Neural cell (in vitro differentiated cells): ENCODE measurements around the gene PRRT4. TPM values are rescaled to one million over a fixed set of nuclear protein-coding genes. Genes with fewer than 3 reads are reported as not detected.

Experiments
- H2AFZ ChIP-seq: fragments of 200-600, 300-800 bp; sonication (generic), shearing (Covaris generic); 2 replicates; pipeline ENCODE4 v1.6.0; 2014; ENCODE audit warnings: low read depth, mild to moderate bottlenecking, antibody characterized with exemption, low read length, moderate library complexity
- H3F3A ChIP-seq: fragments of 200-600 bp; shearing (Covaris generic); 2 replicates; pipeline ENCODE4 v1.6.1; 2016; ENCODE audit warnings: mild to moderate bottlenecking, moderate library complexity, mixed read lengths, antibody characterized with exemption, low read length; ENCODE audit not compliant: insufficient read depth, poor library complexity, severe bottlenecking
- H3K27ac ChIP-seq: fragments of 200-600, 300-800 bp; sonication (generic), shearing (Covaris generic); 2 replicates; pipeline ENCODE4 v1.5.1; 2014; ENCODE audit warnings: mild to moderate bottlenecking, low read length, moderate library complexity
- H3K27me3 ChIP-seq: fragments of 300-800, 200-600 bp; sonication (generic), shearing (Covaris generic); 2 replicates; pipeline ENCODE4 v1.6.0; 2014; ENCODE audit warnings: mild to moderate bottlenecking, low read depth, low read length, moderate library complexity; ENCODE audit not compliant: insufficient read depth
- H3K36me3 ChIP-seq: fragments of 300-800, 200-600 bp; sonication (generic), shearing (Covaris generic); 2 replicates; pipeline ENCODE4 v1.5.1; 2014; ENCODE audit warnings: mild to moderate bottlenecking, antibody characterized with exemption, low read length, moderate library complexity; ENCODE audit not compliant: insufficient read depth
- H3K4me2 ChIP-seq: fragments of 300-800, 200-600 bp; sonication (generic), shearing (Covaris generic); 2 replicates; pipeline ENCODE4 v1.6.0; 2014; ENCODE audit warnings: mild to moderate bottlenecking, low read length
- H3K4me3 ChIP-seq: fragments of 300-800, 200-600 bp; sonication (generic), shearing (Covaris generic); 2 replicates; pipeline ENCODE4 v1.5.1; 2014; ENCODE audit warnings: mild to moderate bottlenecking, low read length, moderate library complexity
- H3K79me2 ChIP-seq: fragments of 200-600 bp; shearing (Covaris generic); replicated peaks from 2 replicates; pipeline ENCODE4 v1.6.0; 2014; ENCODE audit warnings: mild to moderate bottlenecking, low read length, moderate library complexity; ENCODE audit not compliant: insufficient read depth
- H3K9ac ChIP-seq: fragments of 300-800, 200-600 bp; sonication (generic), shearing (Covaris generic); 2 replicates; pipeline ENCODE4 v1.6.1; 2016; ENCODE audit warnings: mild to moderate bottlenecking, low read length, mixed read lengths
- H3K9me2 ChIP-seq: fragments of 200-600 bp; shearing (Covaris generic); 2 replicates; pipeline ENCODE4 v1.6.1; 2016; ENCODE audit warnings: mild to moderate bottlenecking, low read length, mixed read lengths; ENCODE audit not compliant: insufficient read depth
- H3K9me3 ChIP-seq: fragments of 200-600, 300-800 bp; sonication (generic), shearing (Covaris generic); 2 replicates; pipeline ENCODE4 v1.6.1; 2016; ENCODE audit warnings: mild to moderate bottlenecking, mixed run types, low read length, moderate library complexity, mixed read lengths
- H4K20me1 ChIP-seq: fragments of 200-600 bp; shearing (Covaris generic); 2 replicates; pipeline ENCODE4 v1.6.1; 2016; ENCODE audit warnings: mild to moderate bottlenecking, mixed run types; ENCODE audit not compliant: insufficient read depth
- CTCF ChIP-seq: fragments of 450-650 bp; IDR thresholded peaks from 2 replicates; pipeline ENCODE4 v1.5.1; 2014; ENCODE audit warnings: antibody characterized with exemption, mild to moderate bottlenecking, moderate library complexity; ENCODE audit not compliant: poor library complexity, severe bottlenecking
- EP300 ChIP-seq: fragments of 450-650 bp; conservative IDR thresholded peaks from 2 replicates; pipeline ENCODE4 v1.6.1; 2014; ENCODE audit warnings: antibody characterized with exemption, mild to moderate bottlenecking, moderate library complexity; ENCODE audit not compliant: poor library complexity, severe bottlenecking
- EZH2 ChIP-seq: fragments of 200-600, 300-800 bp; shearing (Covaris generic), sonication (generic); IDR thresholded peaks from 2 replicates; pipeline ENCODE4 v1.6.1; 2014; ENCODE audit warnings: antibody characterized with exemption, low read length, borderline replicate concordance, mild to moderate bottlenecking; ENCODE audit not compliant: insufficient read depth, poor library complexity, severe bottlenecking
- MXI1 ChIP-seq: fragments of 450-650 bp; conservative IDR thresholded peaks from 2 replicates; pipeline ENCODE4 v1.6.1; 2014; ENCODE audit warnings: antibody characterized with exemption, mild to moderate bottlenecking; ENCODE audit not compliant: poor library complexity, severe bottlenecking
- POLR2AphosphoS5 ChIP-seq: IDR thresholded peaks from 2 replicates; pipeline ENCODE4 v1.6.1; 2012
- RAD21 ChIP-seq: fragments of 450-650 bp; conservative IDR thresholded peaks from 2 replicates; pipeline ENCODE4 v1.6.1; 2014; ENCODE audit warnings: antibody characterized with exemption, mild to moderate bottlenecking, moderate library complexity
- SMC3 ChIP-seq: fragments of 450-650 bp; conservative IDR thresholded peaks from 2 replicates; pipeline ENCODE4 v1.6.1; 2014; ENCODE audit warnings: antibody characterized with exemption, mild to moderate bottlenecking, moderate library complexity; ENCODE audit not compliant: poor library complexity
- TAF1 ChIP-seq: IDR thresholded peaks from 2 replicates; pipeline ENCODE4 v1.6.1; 2012; ENCODE audit warnings: low read depth
- polyA plus RNA-seq: library from polyadenylated mRNA; depleted of rRNA; stranded (reverse); fragments of >200 nt; gene quantifications from 2 replicates; pipeline ENCODE4 v1.2.3, GENCODE V29; 2014
- TF ChIP-seq, protein P1 (sequence below): IDR thresholded peaks from 2 replicates; pipeline ENCODE4 v1.6.1; 2012; ENCODE audit warnings: borderline replicate concordance

PRRT4 gene
- polyA plus RNA-seq, 1 donor from 2014 or later, result 32.5 TPM

- H3K36me3 ChIP-seq, result no peaks in the 10 kb centered on the region
- peaks cover 20% of the 10 kb centered on the region for H3K27me3 ChIP-seq
- H3K9ac ChIP-seq, result no peak overlapping the region
- H3K4me2 ChIP-seq, result peak overlapping the region; percentile 80
- H3K9me3 ChIP-seq, result no peaks in the 10 kb centered on the region
- H3K27ac ChIP-seq, result no peak overlapping the region
- no peak overlapping the region for H2AFZ ChIP-seq
- no peak for TF ChIP-seq EZH2
- TF ChIP-seq RAD21, result no peak
- no peak for TF ChIP-seq EP300
- no peak for TF ChIP-seq TAF1
- no peaks in the 10 kb centered on the region for H3K9me2 ChIP-seq
- H4K20me1 ChIP-seq, result no peaks in the 10 kb centered on the region
- peak overlapping the region; percentile 95 for H3K4me3 ChIP-seq
- H3K79me2 ChIP-seq, result peaks cover 6% of the 10 kb centered on the region
- H3F3A ChIP-seq, result peaks cover 3% of the 10 kb centered on the region
These were observed 42.7 kb upstream of the PRRT4 start for GRCh38 chr7:128404143-128404681.

GRCh38 chr7:128403676-128404075, 42.2 kb upstream of the PRRT4 start:
- H3K9me2 ChIP-seq, result no peaks in the 10 kb centered on the region
- H3F3A ChIP-seq, result peaks cover 3% of the 10 kb centered on the region
- H3K27me3 ChIP-seq, result peaks cover 15% of the 10 kb centered on the region
- H3K27ac ChIP-seq, result no peak overlapping the region
- TF ChIP-seq SMC3, result no peak
- TF ChIP-seq, protein P1, sequence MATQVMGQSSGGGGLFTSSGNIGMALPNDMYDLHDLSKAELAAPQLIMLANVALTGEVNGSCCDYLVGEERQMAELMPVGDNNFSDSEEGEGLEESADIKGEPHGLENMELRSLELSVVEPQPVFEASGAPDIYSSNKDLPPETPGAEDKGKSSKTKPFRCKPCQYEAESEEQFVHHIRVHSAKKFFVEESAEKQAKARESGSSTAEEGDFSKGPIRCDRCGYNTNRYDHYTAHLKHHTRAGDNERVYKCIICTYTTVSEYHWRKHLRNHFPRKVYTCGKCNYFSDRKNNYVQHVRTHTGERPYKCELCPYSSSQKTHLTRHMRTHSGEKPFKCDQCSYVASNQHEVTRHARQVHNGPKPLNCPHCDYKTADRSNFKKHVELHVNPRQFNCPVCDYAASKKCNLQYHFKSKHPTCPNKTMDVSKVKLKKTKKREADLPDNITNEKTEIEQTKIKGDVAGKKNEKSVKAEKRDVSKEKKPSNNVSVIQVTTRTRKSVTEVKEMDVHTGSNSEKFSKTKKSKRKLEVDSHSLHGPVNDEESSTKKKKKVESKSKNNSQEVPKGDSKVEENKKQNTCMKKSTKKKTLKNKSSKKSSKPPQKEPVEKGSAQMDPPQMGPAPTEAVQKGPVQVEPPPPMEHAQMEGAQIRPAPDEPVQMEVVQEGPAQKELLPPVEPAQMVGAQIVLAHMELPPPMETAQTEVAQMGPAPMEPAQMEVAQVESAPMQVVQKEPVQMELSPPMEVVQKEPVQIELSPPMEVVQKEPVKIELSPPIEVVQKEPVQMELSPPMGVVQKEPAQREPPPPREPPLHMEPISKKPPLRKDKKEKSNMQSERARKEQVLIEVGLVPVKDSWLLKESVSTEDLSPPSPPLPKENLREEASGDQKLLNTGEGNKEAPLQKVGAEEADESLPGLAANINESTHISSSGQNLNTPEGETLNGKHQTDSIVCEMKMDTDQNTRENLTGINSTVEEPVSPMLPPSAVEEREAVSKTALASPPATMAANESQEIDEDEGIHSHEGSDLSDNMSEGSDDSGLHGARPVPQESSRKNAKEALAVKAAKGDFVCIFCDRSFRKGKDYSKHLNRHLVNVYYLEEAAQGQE, result no peak
- no peak for TF ChIP-seq POLR2AphosphoS5
- no peak for TF ChIP-seq MXI1
- no peak for TF ChIP-seq CTCF
- TF ChIP-seq RAD21, result no peak
- no peak for TF ChIP-seq EP300
- no peak for TF ChIP-seq EZH2
- no peak for TF ChIP-seq TAF1
- H3K4me3 ChIP-seq, result peak overlapping the region; percentile 95
- no peaks in the 10 kb centered on the region for H3K9me3 ChIP-seq
- peaks cover 6% of the 10 kb centered on the region for H3K79me2 ChIP-seq
- no peaks in the 10 kb centered on the region for H3K36me3 ChIP-seq
- no peak overlapping the region for H2AFZ ChIP-seq
- no peak overlapping the region for H3K9ac ChIP-seq
- H4K20me1 ChIP-seq, result no peaks in the 10 kb centered on the region
- no peak overlapping the region for H3K4me2 ChIP-seq
